Mesenchymal stem cell (in vitro differentiated cells and primary cell): Measurements from ENCODE around the gene OR2A42. TPM values are rescaled to one million over a fixed set of nuclear protein-coding genes. Genes with fewer than 3 reads are reported as not detected.
"Not testable (repeated sequence)": the region's sequence is repeated elsewhere in the genome, so short reads cannot be mapped to it uniquely, and the experiment has no call there.

ENCODE experiments used
- DNase-seq: peaks from one replicate; pipeline ENCODE4 v3.0.0-alpha.2; 2013
- H2AFZ ChIP-seq: one replicate; pipeline ENCODE4 v1.6.1; 2013; ENCODE audit warnings: low read depth, mild to moderate bottlenecking, control low read depth, inconsistent platforms, low read length, moderate library complexity
- H2AK5ac ChIP-seq: 2 replicates; pipeline ENCODE4 v1.6.1; 2013; ENCODE audit warnings: low read length, moderate library complexity, mild to moderate bottlenecking, inconsistent platforms; ENCODE audit not compliant: severe bottlenecking
- H2BK120ac ChIP-seq: one replicate; pipeline ENCODE4 v1.6.1; 2013; ENCODE audit warnings: low read depth, mild to moderate bottlenecking, inconsistent platforms, low read length, moderate library complexity
- H2BK12ac ChIP-seq, 2 experiments: one replicate each; pipeline ENCODE4 v1.6.1; 2013; ENCODE audit warnings: inconsistent platforms in 2 of 2, low read length in 2 of 2, mild to moderate bottlenecking in 2 of 2, moderate library complexity in 2 of 2, control low read depth in 1 of 2
- H2BK15ac ChIP-seq: one replicate; pipeline ENCODE4 v1.6.1; 2013; ENCODE audit warnings: mild to moderate bottlenecking, low read depth, inconsistent platforms; ENCODE audit not compliant: poor library complexity, severe bottlenecking
- H2BK5ac ChIP-seq: 2 replicates; pipeline ENCODE4 v1.6.1; 2013; ENCODE audit warnings: low read depth, mild to moderate bottlenecking, low read length, control low read depth, inconsistent platforms; ENCODE audit not compliant: poor library complexity, severe bottlenecking
- H3K14ac ChIP-seq, 2 experiments: one replicate each; pipeline ENCODE4 v1.6.1; 2013; ENCODE audit warnings: inconsistent platforms in 2 of 2, low read length in 2 of 2, control low read depth in 1 of 2, mild to moderate bottlenecking in 1 of 2, moderate library complexity in 1 of 2
- H3K18ac ChIP-seq, 2 experiments: one replicate each; pipeline ENCODE4 v1.6.1; 2013; ENCODE audit warnings: inconsistent platforms in 2 of 2, low read length in 2 of 2, control low read depth in 1 of 2, low read depth in 1 of 2, mild to moderate bottlenecking in 1 of 2
- H3K23ac ChIP-seq, 2 experiments: one replicate each; pipeline ENCODE4 v1.6.1; 2013; ENCODE audit warnings: inconsistent platforms in 2 of 2, low read length in 2 of 2, mild to moderate bottlenecking in 2 of 2, moderate library complexity in 2 of 2, control low read depth in 1 of 2
- H3K27ac ChIP-seq: 2 replicates; pipeline ENCODE4 v1.5.1; 2013; ENCODE audit warnings: mild to moderate bottlenecking, moderate library complexity, low read length, control low read depth, inconsistent platforms; ENCODE audit not compliant: poor library complexity, severe bottlenecking
- H3K27me3 ChIP-seq, 2 experiments: 2 replicates each; pipeline versions ENCODE4 v1.6.1 to v1.7.0; 2013; ENCODE audit warnings: low read length in 2 of 2, mild to moderate bottlenecking in 2 of 2, moderate library complexity in 2 of 2, control low read depth in 1 of 2, inconsistent platforms in 1 of 2; ENCODE audit not compliant: control insufficient read depth in 1 of 2, insufficient read depth in 1 of 2
- H3K36me3 ChIP-seq, 2 experiments: 2 replicates each; pipeline versions ENCODE4 v1.6.1 to v1.7.0; 2013; ENCODE audit warnings: low read length in 2 of 2, control low read depth in 1 of 2, inconsistent platforms in 1 of 2, low read depth in 1 of 2, mild to moderate bottlenecking in 1 of 2; ENCODE audit not compliant: insufficient read depth in 2 of 2, control insufficient read depth in 1 of 2
- H3K4ac ChIP-seq, 2 experiments: one replicate each; pipeline ENCODE4 v1.6.1; 2013; ENCODE audit warnings: inconsistent platforms in 2 of 2, low read length in 2 of 2, mild to moderate bottlenecking in 2 of 2, moderate library complexity in 2 of 2, control low read depth in 1 of 2, low read depth in 1 of 2
- H3K4me1 ChIP-seq: 2 replicates; pipeline ENCODE4 v1.6.1; 2013; ENCODE audit warnings: low read depth, low read length, control low read depth; ENCODE audit not compliant: control insufficient read depth, insufficient read depth
- H3K4me2 ChIP-seq: 2 replicates; pipeline ENCODE4 v1.6.1; 2013; ENCODE audit warnings: low read length, mild to moderate bottlenecking, inconsistent platforms; ENCODE audit not compliant: poor library complexity, severe bottlenecking
- H3K4me3 ChIP-seq, 2 experiments: 2 replicates each; pipeline versions ENCODE4 v1.5.1 to v1.7.0; 2013; ENCODE audit warnings: low read length in 2 of 2, mild to moderate bottlenecking in 2 of 2, control low read depth in 1 of 2, low read depth in 1 of 2; ENCODE audit not compliant: insufficient read depth in 1 of 2
- H3K79me1 ChIP-seq: replicated peaks from 2 replicates; pipeline ENCODE4 v1.6.1; 2013; ENCODE audit warnings: mild to moderate bottlenecking, control low read depth, low read length, inconsistent platforms; ENCODE audit not compliant: poor library complexity, severe bottlenecking
- H3K9ac ChIP-seq: 2 replicates; pipeline ENCODE4 v1.7.0; 2013; ENCODE audit warnings: mild to moderate bottlenecking, low read length, moderate library complexity
- H3K9me3 ChIP-seq: 2 replicates; pipeline ENCODE4 v1.7.0; 2013; ENCODE audit warnings: mild to moderate bottlenecking, low read length; ENCODE audit not compliant: control insufficient read depth
- H4K8ac ChIP-seq: one replicate; pipeline ENCODE4 v1.6.1; 2013; ENCODE audit warnings: inconsistent platforms, mild to moderate bottlenecking, low read length, moderate library complexity
- H4K91ac ChIP-seq: one replicate; pipeline ENCODE4 v1.6.1; 2013; ENCODE audit warnings: mild to moderate bottlenecking, low read length, inconsistent platforms
- WGBS: methylation state at CpG from one replicate; pipeline ENCODE4 v1.1.7; 2013; ENCODE audit warnings: mixed read lengths; 5-methylcytosine and 5-hydroxymethylcytosine counted together
- polyA plus RNA-seq, 2 experiments: library from polyadenylated mRNA; stranded (reverse); fragments of 200-250 nt; gene quantifications; one replicate each; pipeline ENCODE4 v1.2.3, GENCODE V29; 2013

The OR2A42 gene, protein sequence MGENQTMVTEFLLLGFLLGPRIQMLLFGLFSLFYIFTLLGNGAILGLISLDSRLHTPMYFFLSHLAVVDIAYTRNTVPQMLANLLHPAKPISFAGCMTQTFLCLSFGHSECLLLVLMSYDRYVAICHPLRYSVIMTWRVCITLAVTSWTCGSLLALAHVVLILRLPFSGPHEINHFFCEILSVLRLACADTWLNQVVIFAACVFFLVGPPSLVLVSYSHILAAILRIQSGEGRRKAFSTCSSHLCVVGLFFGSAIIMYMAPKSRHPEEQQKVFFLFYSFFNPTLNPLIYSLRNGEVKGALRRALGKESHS
- 0.01 TPM for polyA plus RNA-seq (2013, experiment 1 of 2)
- polyA plus RNA-seq (2013, experiment 2 of 2) = 0.04 TPM

- not testable (repeated sequence) for H3K4ac ChIP-seq, H3K27me3 ChIP-seq, DNase-seq, H3K18ac ChIP-seq, H3K36me3 ChIP-seq, H3K79me1 ChIP-seq, H3K4me1 ChIP-seq, H3K9ac ChIP-seq, H2BK5ac ChIP-seq, H3K27ac ChIP-seq, H4K91ac ChIP-seq, H3K14ac ChIP-seq, H3K9me3 ChIP-seq, H2AFZ ChIP-seq, H2BK15ac ChIP-seq, H4K8ac ChIP-seq, H2BK120ac ChIP-seq, H2BK12ac ChIP-seq, H3K4me3 ChIP-seq, H3K4me2 ChIP-seq, H2AK5ac ChIP-seq, H3K23ac ChIP-seq
- no CpG with 5 or more reads among the region's 2 CpGs for whole genome bisulfite sequencing
These were observed at the start of gene OR2A42 for GRCh38 chr7:144239365-144239764. Gene OR2A42, minus strand, starts transcription at chr7:144239605. Its CDS starts 6,762 bp downstream, at chr7:144232843.

- not testable (repeated sequence) for H2BK120ac ChIP-seq, H4K8ac ChIP-seq, H3K18ac ChIP-seq, H2BK15ac ChIP-seq, H3K36me3 ChIP-seq, H3K27ac ChIP-seq, H2AFZ ChIP-seq, H2AK5ac ChIP-seq, H3K4me2 ChIP-seq, H3K9ac ChIP-seq, H3K4ac ChIP-seq, H4K91ac ChIP-seq, DNase-seq, H3K27me3 ChIP-seq, H3K23ac ChIP-seq, H3K4me3 ChIP-seq, H3K79me1 ChIP-seq, H2BK5ac ChIP-seq, H3K14ac ChIP-seq, H3K4me1 ChIP-seq, H2BK12ac ChIP-seq, H3K9me3 ChIP-seq
- WGBS = no CpG with 5 or more reads among the region's 3 CpGs
These were observed 47.9 kb upstream of the OR2A42 start for GRCh38 chr7:144287171-144287784.

GRCh38 chr7:144283716-144284115, 44.3 kb upstream of the OR2A42 start:
- not testable (repeated sequence) for H3K9me3 ChIP-seq, H3K36me3 ChIP-seq, DNase-seq, H2BK120ac ChIP-seq, H3K23ac ChIP-seq, H3K4me1 ChIP-seq, H4K91ac ChIP-seq, H2AK5ac ChIP-seq, H2BK12ac ChIP-seq, H3K14ac ChIP-seq, H3K9ac ChIP-seq, H3K4me2 ChIP-seq, H2AFZ ChIP-seq, H3K4ac ChIP-seq, H2BK5ac ChIP-seq, H2BK15ac ChIP-seq, H3K27ac ChIP-seq, H3K79me1 ChIP-seq, H3K27me3 ChIP-seq, H3K4me3 ChIP-seq, H4K8ac ChIP-seq, H3K18ac ChIP-seq
- WGBS = no CpG with 5 or more reads among the region's 6 CpGs

GRCh38 chr7:144282490-144282889, 43.1 kb upstream of the OR2A42 start:
- WGBS = no CpG with 5 or more reads among the region's 4 CpGs
- H3K14ac ChIP-seq = not testable (repeated sequence)

More at GRCh38 chr7:144282490-144282889, 43.1 kb upstream of the OR2A42 start:
- not testable (repeated sequence) for DNase-seq, H3K36me3 ChIP-seq, H2AFZ ChIP-seq, H3K4me1 ChIP-seq, H3K4me2 ChIP-seq, H3K27ac ChIP-seq, H3K9me3 ChIP-seq, H3K18ac ChIP-seq, H3K79me1 ChIP-seq, H4K8ac ChIP-seq, H2BK5ac ChIP-seq, H3K27me3 ChIP-seq, H3K4me3 ChIP-seq, H2BK120ac ChIP-seq, H4K91ac ChIP-seq, H3K4ac ChIP-seq, H3K9ac ChIP-seq, H2BK12ac ChIP-seq, H2AK5ac ChIP-seq, H3K23ac ChIP-seq, H2BK15ac ChIP-seq
